A673 (cell line): Measurements from ENCODE around the gene STPG3.

Source experiments
- EZH2 ChIP-seq: fragments of 200-600 bp; sonication (generic); IDR thresholded peaks from 2 replicates; pipeline ENCODE4 v1.6.1; 2017; ENCODE audit warnings: borderline replicate concordance, low read depth, mild to moderate bottlenecking, mixed read lengths, antibody characterized with exemption, low read length; ENCODE audit not compliant: poor library complexity, severe bottlenecking
- TF ChIP-seq, protein P1 (sequence below): fragments of 300-800, 200-600 bp; sonication (generic); conservative IDR thresholded peaks from 2 replicates; pipeline ENCODE4 v1.5.1; 2017; ENCODE audit warnings: low read depth, mild to moderate bottlenecking, antibody characterized with exemption, low read length, moderate library complexity, mixed read lengths

DNA sequence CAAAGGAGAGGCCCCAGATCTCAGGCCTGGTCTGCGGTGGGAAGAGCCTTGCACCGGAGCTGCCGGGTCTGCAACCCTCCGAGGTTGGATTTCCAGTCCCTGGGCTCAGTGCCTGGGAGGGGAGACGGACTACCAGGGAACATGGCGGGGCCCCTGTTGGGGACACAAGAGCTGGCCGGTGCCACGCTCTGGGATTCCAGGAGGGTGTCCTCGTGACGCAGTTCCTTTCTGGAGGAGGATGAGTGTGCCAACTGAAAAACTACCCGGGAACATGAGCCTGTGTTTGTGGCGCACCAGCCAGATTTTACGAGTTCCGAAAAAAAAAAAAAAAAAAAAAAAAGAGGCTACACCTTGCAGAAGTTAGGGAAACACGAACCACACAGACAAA lies 42.0 kb downstream of the STPG3 start:
- TF ChIP-seq, protein P1, sequence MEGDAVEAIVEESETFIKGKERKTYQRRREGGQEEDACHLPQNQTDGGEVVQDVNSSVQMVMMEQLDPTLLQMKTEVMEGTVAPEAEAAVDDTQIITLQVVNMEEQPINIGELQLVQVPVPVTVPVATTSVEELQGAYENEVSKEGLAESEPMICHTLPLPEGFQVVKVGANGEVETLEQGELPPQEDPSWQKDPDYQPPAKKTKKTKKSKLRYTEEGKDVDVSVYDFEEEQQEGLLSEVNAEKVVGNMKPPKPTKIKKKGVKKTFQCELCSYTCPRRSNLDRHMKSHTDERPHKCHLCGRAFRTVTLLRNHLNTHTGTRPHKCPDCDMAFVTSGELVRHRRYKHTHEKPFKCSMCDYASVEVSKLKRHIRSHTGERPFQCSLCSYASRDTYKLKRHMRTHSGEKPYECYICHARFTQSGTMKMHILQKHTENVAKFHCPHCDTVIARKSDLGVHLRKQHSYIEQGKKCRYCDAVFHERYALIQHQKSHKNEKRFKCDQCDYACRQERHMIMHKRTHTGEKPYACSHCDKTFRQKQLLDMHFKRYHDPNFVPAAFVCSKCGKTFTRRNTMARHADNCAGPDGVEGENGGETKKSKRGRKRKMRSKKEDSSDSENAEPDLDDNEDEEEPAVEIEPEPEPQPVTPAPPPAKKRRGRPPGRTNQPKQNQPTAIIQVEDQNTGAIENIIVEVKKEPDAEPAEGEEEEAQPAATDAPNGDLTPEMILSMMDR: no peak
- no peak for TF ChIP-seq EZH2
